ENCODE results near the gene FRMD4A. TPM values are rescaled to one million over a fixed set of nuclear protein-coding genes. Genes with fewer than 3 reads are reported as not detected.
"Not testable (repeated sequence)": the region's sequence is repeated elsewhere in the genome, so short reads cannot be mapped to it uniquely, and the experiment has no call there.

The FRMD4A gene
- total RNA-seq, 1 experiment from 2014 or later = not detected

DNA sequence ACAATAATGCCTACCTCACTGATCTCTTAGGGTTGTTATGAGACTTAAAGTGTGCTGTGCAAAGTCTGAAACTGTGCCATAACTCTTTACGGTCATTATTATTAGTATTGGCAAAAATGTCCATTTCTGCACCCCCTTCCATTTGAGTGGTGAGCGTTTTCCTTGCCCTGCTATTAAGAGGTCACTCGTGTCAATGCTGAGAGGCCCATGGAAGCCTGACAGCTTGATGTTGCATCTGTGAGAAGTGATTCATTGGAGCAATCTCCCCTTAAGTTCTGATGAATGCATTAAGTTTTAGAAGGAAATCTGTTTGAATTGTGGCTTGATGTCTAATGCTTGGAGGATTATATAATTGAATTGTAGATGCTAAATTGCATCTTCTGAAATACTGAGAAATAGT, 253.3 kb downstream of the FRMD4A start:
- H3K27me3 ChIP-seq (ENCODE audit: low read length) = no peaks in the 10 kb centered on the region
- no peak overlapping the region for H3K4me3 ChIP-seq (ENCODE audit: low read length)
- H3K9me2 ChIP-seq (replicated peaks; ENCODE audit: insufficient read depth, low read length) = no peaks in the 10 kb centered on the region
- H3K9ac ChIP-seq (ENCODE audit: low read length) = no peak overlapping the region
- H3K4me2 ChIP-seq (ENCODE audit: low read depth, low read length, poor library complexity, severe bottlenecking) = no peak overlapping the region
- no peak overlapping the region for H2AFZ ChIP-seq (ENCODE audit: low read length)
- H3K36me3 ChIP-seq (ENCODE audit: insufficient read depth, low read length) = no peaks in the 10 kb centered on the region
- no peak overlapping the region for H3K27ac ChIP-seq (ENCODE audit: low read length)
- no peaks in the 10 kb centered on the region for H3K79me2 ChIP-seq (ENCODE audit: low read length)
- H3K4me1 ChIP-seq (ENCODE audit: low read length) = no peaks in the 10 kb centered on the region
- no peaks in the 10 kb centered on the region for H3K9me3 ChIP-seq (ENCODE audit: low read length)
- H4K20me1 ChIP-seq (ENCODE audit: insufficient read depth, low read depth, low read length) = no peaks in the 10 kb centered on the region
- no peak for DNase-seq

DNA sequence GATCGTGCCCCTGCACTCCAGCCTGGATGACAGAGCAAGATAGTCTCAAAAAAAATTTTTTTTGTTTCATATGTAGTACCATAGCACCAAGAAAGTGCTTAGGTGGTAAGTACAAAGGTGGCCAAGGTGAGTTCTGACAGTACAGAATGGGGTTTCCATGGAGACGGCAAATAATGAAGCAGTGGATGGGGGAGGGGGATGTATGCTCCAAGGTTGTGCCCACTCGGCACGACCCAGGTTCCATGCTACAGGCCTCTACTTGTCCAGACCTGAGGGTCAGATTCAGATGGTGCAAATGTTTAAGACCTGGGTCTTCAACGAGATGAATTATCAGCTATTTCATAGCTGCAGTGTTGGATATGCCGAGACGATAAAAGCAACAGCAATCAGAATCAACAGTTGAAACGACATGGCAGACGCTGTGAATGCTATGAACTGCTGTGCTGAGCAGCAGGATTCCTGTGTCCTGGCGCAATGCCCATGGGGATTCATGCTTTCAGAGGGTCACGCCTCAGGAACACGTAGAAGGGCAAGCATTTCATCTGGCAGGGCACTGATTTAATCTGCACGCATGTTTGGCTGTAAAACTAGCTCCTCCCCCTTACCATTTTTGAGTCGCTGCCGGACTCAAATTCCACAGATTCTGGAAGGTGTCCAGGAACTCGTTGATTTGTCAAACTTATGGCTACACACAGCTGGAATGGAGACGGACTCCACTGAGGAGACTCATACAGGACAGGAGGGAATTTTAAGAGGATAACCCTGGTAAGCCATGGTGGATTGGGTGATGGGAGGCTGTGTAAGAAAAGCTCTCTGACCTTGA, 256.5 kb downstream of the FRMD4A start:
- Histone ChIP-seq H3K9me3 (ENCODE audit: low read length) (no peaks in the 10 kb centered on the region), H3K9me2 (replicated peaks; ENCODE audit: insufficient read depth, low read length) (no peaks in the 10 kb centered on the region), H3K9ac (ENCODE audit: low read length) (no peak overlapping the region), H3K36me3 (ENCODE audit: insufficient read depth, low read length) (no peaks in the 10 kb centered on the region), H3K4me3 (ENCODE audit: low read length) (no peak overlapping the region), H3K4me1 (ENCODE audit: low read length) (no peaks in the 10 kb centered on the region), H3K4me2 (ENCODE audit: low read depth, low read length, poor library complexity, severe bottlenecking) (no peak overlapping the region), H3K79me2 (ENCODE audit: low read length) (no peaks in the 10 kb centered on the region), H3K27ac (ENCODE audit: low read length) (no peak overlapping the region), H3K27me3 (ENCODE audit: low read length) (no peaks in the 10 kb centered on the region), H4K20me1 (ENCODE audit: insufficient read depth, low read depth, low read length) (no peaks in the 10 kb centered on the region), H2AFZ (ENCODE audit: low read length) (no peak overlapping the region)
- no peak for DNase-seq

DNA sequence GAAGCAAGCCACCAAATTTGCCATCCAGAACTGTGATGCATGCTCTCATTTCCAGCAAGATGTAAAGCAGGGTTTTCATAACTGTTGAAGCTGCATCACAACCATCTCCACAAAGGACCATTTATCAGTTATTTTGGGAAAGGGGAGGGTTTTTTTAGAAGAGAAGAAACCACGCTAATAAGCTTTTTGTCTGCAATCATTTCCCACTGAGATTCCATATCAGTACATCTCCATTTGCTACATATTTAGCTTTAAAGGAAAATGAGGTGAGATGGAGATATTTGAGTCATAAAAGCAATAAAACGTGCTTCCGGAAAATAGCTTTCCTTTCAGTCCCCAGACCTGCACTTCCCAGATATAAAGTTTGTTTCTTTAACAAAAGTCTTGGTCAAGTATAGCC, 258.2 kb downstream of the FRMD4A start:
- Histone ChIP-seq H3K36me3 (ENCODE audit: insufficient read depth, low read length) (no peaks in the 10 kb centered on the region), H3K4me1 (ENCODE audit: low read length) (no peaks in the 10 kb centered on the region), H3K79me2 (ENCODE audit: low read length) (no peaks in the 10 kb centered on the region), H3K4me2 (ENCODE audit: low read depth, low read length, poor library complexity, severe bottlenecking) (no peak overlapping the region), H3K9ac (ENCODE audit: low read length) (no peak overlapping the region), H3K9me3 (ENCODE audit: low read length) (no peaks in the 10 kb centered on the region), H3K4me3 (ENCODE audit: low read length) (no peak overlapping the region), H3K9me2 (replicated peaks; ENCODE audit: insufficient read depth, low read length) (no peaks in the 10 kb centered on the region), H3K27me3 (ENCODE audit: low read length) (no peaks in the 10 kb centered on the region), H2AFZ (ENCODE audit: low read length) (no peak overlapping the region), H3K27ac (ENCODE audit: low read length) (no peak overlapping the region), H4K20me1 (ENCODE audit: insufficient read depth, low read depth, low read length) (no peaks in the 10 kb centered on the region)
- no peak for DNase-seq

- Histone ChIP-seq H3K9me2 (replicated peaks; ENCODE audit: insufficient read depth, low read length) (no peaks in the 10 kb centered on the region), H3K27me3 (ENCODE audit: low read length) (no peaks in the 10 kb centered on the region), H3K9ac (ENCODE audit: low read length) (no peak overlapping the region), H3K79me2 (ENCODE audit: low read length) (no peaks in the 10 kb centered on the region), H3K4me3 (ENCODE audit: low read length) (no peak overlapping the region), H3K27ac (ENCODE audit: low read length) (no peak overlapping the region), H3K4me2 (ENCODE audit: low read depth, low read length, poor library complexity, severe bottlenecking) (no peak overlapping the region), H3K36me3 (ENCODE audit: insufficient read depth, low read length) (no peaks in the 10 kb centered on the region), H2AFZ (ENCODE audit: low read length) (no peak overlapping the region), H3K4me1 (ENCODE audit: low read length) (no peaks in the 10 kb centered on the region), H4K20me1 (ENCODE audit: insufficient read depth, low read depth, low read length) (no peaks in the 10 kb centered on the region), H3K9me3 (ENCODE audit: low read length) (no peaks in the 10 kb centered on the region)
- no peak for DNase-seq
Measured at GRCh38 chr10:14071956-14072355, 258.8 kb downstream of the FRMD4A start.

DNA sequence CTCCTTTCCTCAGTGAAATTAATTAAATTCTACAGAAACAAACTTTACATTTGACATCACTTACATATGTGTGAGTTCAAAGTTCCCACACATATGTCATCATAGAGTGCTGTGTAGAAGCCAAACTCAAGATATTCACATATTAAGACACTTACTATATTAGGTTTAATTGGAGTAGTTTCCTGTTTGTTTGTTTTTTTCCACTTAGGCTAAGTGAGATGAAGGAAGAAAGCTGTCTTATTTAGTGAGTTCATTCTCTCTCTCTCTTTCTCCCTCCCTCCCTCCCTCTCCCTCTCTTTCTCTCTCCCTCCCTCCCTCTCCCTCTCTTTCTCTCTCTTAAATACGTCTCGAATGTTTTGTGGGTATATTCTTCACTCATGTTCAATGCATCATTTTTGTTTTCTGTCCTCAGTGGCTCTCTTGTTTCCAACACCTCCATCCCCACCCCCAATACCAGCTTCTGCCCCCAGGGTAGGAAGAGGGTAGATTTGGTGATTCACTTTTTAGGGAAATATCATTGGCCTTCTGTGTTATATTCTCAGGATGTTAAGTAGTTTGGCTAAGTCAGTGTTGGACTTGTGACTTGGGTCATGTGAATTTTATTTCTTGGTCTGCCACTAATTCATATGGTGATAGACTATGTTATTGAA, 262.0 kb downstream of the FRMD4A start:
- Histone ChIP-seq H4K20me1 (ENCODE audit: insufficient read depth, low read depth, low read length) (no peaks in the 10 kb centered on the region), H3K27me3 (ENCODE audit: low read length) (no peaks in the 10 kb centered on the region), H3K4me1 (ENCODE audit: low read length) (no peaks in the 10 kb centered on the region), H3K36me3 (ENCODE audit: insufficient read depth, low read length) (no peaks in the 10 kb centered on the region), H3K9me2 (replicated peaks; ENCODE audit: insufficient read depth, low read length) (no peaks in the 10 kb centered on the region), H3K4me2 (ENCODE audit: low read depth, low read length, poor library complexity, severe bottlenecking) (no peak overlapping the region), H3K4me3 (ENCODE audit: low read length) (no peak overlapping the region), H3K79me2 (ENCODE audit: low read length) (no peaks in the 10 kb centered on the region), H2AFZ (ENCODE audit: low read length) (no peak overlapping the region), H3K27ac (ENCODE audit: low read length) (no peak overlapping the region), H3K9ac (ENCODE audit: low read length) (no peak overlapping the region), H3K9me3 (ENCODE audit: low read length) (no peaks in the 10 kb centered on the region)
- DNase-seq = no peak

DNA sequence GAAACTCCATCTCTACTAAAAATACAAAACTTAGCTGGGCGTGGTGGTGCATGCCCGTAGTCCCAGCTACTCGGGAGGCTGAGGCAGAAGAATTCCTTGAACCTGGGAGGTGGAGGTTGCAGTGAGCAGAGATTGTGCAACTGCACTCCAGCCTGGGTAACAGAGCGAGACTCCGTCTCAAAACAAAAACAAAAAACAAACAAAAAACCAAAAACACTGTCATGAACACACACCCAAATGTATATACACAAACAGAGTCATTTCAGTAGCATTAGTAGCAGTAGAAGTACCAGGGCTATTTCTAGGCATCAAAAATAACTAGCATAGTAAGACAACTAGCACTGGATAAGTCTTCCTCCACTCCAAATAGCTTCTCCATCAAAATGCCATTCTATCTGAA, 263.1 kb downstream of the FRMD4A start:
- H3K36me3 ChIP-seq (ENCODE audit: insufficient read depth, low read length); H3K4me3 ChIP-seq (ENCODE audit: low read length); DNase-seq; H3K9ac ChIP-seq (ENCODE audit: low read length); H2AFZ ChIP-seq (ENCODE audit: low read length); H3K27ac ChIP-seq (ENCODE audit: low read length); H3K4me2 ChIP-seq (ENCODE audit: low read depth, low read length, poor library complexity, severe bottlenecking); H4K20me1 ChIP-seq (ENCODE audit: insufficient read depth, low read depth, low read length); H3K79me2 ChIP-seq (ENCODE audit: low read length); H3K9me2 ChIP-seq (replicated peaks; ENCODE audit: insufficient read depth, low read length); H3K9me3 ChIP-seq (ENCODE audit: low read length); H3K4me1 ChIP-seq (ENCODE audit: low read length); H3K27me3 ChIP-seq (ENCODE audit: low read length): not testable (repeated sequence)

DNA sequence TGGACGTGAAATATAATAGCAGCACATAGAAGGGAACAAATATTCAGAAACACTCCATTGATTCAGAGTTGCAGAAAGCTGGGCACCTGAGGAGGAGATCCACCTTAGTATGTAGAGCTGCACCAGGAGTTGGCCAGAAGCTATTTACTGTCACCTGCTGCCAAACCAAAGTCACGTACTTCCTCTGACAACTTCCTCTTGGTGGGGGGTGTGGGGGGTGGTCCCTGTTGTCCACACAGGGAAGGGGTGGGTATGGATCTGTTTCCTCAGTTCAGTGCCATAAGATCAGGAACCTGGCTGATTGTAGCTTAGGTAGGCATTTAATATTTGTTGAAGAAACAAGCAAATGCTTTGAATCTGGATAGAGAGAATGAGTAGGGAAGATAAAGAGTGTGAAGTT, 264.6 kb downstream of the FRMD4A start:
- H3K9me3 ChIP-seq (ENCODE audit: low read length) = no peaks in the 10 kb centered on the region
- H3K9me2 ChIP-seq (replicated peaks; ENCODE audit: insufficient read depth, low read length) = no peaks in the 10 kb centered on the region
- H3K4me1 ChIP-seq (ENCODE audit: low read length) = no peaks in the 10 kb centered on the region
- no peak overlapping the region for H3K4me3 ChIP-seq (ENCODE audit: low read length)
- H3K36me3 ChIP-seq (ENCODE audit: insufficient read depth, low read length) = no peaks in the 10 kb centered on the region
- H4K20me1 ChIP-seq (ENCODE audit: insufficient read depth, low read depth, low read length) = no peaks in the 10 kb centered on the region
- H3K27ac ChIP-seq (ENCODE audit: low read length) = no peak overlapping the region
- no peak overlapping the region for H2AFZ ChIP-seq (ENCODE audit: low read length)
- no peak overlapping the region for H3K9ac ChIP-seq (ENCODE audit: low read length)
- H3K4me2 ChIP-seq (ENCODE audit: low read depth, low read length, poor library complexity, severe bottlenecking) = no peak overlapping the region
- H3K27me3 ChIP-seq (ENCODE audit: low read length) = no peaks in the 10 kb centered on the region
- no peaks in the 10 kb centered on the region for H3K79me2 ChIP-seq (ENCODE audit: low read length)
- DNase-seq = no peak

GRCh38 chr10:14063531-14064285, 267.0 kb downstream of the FRMD4A start:
- H3K4me1 ChIP-seq (ENCODE audit: low read length) = no peaks in the 10 kb centered on the region
- H3K27me3 ChIP-seq (ENCODE audit: low read length) = no peaks in the 10 kb centered on the region
- no peaks in the 10 kb centered on the region for H3K79me2 ChIP-seq (ENCODE audit: low read length)
- H3K36me3 ChIP-seq (ENCODE audit: insufficient read depth, low read length) = no peaks in the 10 kb centered on the region
- H3K4me2 ChIP-seq (ENCODE audit: low read depth, low read length, poor library complexity, severe bottlenecking) = no peak overlapping the region
- H4K20me1 ChIP-seq (ENCODE audit: insufficient read depth, low read depth, low read length) = no peaks in the 10 kb centered on the region
- no peak for DNase-seq
- H3K27ac ChIP-seq (ENCODE audit: low read length) = no peak overlapping the region
- no peaks in the 10 kb centered on the region for H3K9me2 ChIP-seq (replicated peaks; ENCODE audit: insufficient read depth, low read length)
- H3K9ac ChIP-seq (ENCODE audit: low read length) = no peak overlapping the region
- no peak overlapping the region for H2AFZ ChIP-seq (ENCODE audit: low read length)
- H3K4me3 ChIP-seq (ENCODE audit: low read length) = no peak overlapping the region
- no peaks in the 10 kb centered on the region for H3K9me3 ChIP-seq (ENCODE audit: low read length)

Data from Karpas-422 (cell line).